K562 (cell line): ENCODE measurements around the gene ZNHIT6. TPM values are rescaled to one million over a fixed set of nuclear protein-coding genes. Genes with fewer than 3 reads are reported as not detected.

Source experiments
- ATAC-seq: fragments of 200-7000 bp; cut with Tn5 transposase; 3 replicates; pipeline ENCODE4 v1.9.1; 2020; ENCODE audit warnings: moderate library complexity
- BruUV-seq: library from RNA; stranded (reverse); fragments of 400-500 nt; replicated peaks from 2 replicates; lab custom pipeline; 2021; lab: Mats Ljungman, UMichigan
- CTCF ChIA-PET: fragments of 300-600 bp; formaldehyde crosslinking; extraction: SDS; loops from one replicate; lab custom pipeline; 2021; ENCODE audit warnings: low intra/inter-chr PET ratio; lab: Yijun Ruan, JAX
- POLR2A ChIA-PET: fragments of 300-600, 350-650 bp; sonication (Branson Sonifier 250); formaldehyde crosslinking; extraction: SDS; loops from one replicate; lab custom pipeline; 2021; ENCODE audit warnings: antibody characterized with exemption, inconsistent platforms; lab: Yijun Ruan, JAX
- DNase-seq, 4 experiments: peaks; one replicate each; pipeline versions ENCODE4 v3.0.0 to v3.0.0-alpha.2; 2011 to 2018; ENCODE audit warnings: low spot score in 3 of 4, mixed read lengths in 3 of 4; ENCODE audit errors: extremely low read depth in 1 of 4
- FAIRE-seq: peaks from 2 replicates; lab custom pipeline; 2011; peaks lifted over from hg19 to GRCh38; lab: Jason Lieb, UNC
- H2AFZ ChIP-seq: 2 replicates; pipeline ENCODE4 v1.6.0; 2011; ENCODE audit warnings: low read depth, low read length, control low read depth, inconsistent platforms
- H3K27ac ChIP-seq: fragments of 200-600 bp; 3 replicates; pipeline ENCODE4 v1.8.0; 2011; ENCODE audit warnings: low read depth, mild to moderate bottlenecking, control low read depth, inconsistent platforms, low read length, moderate library complexity, mixed read lengths; ENCODE audit errors: extremely low read depth
- H3K27me3 ChIP-seq, 2 experiments: fragments of 300-600 bp in 1 of 2; 2 replicates in 1 of 2; 3 replicates in 1 of 2; pipeline versions ENCODE4 v1.6.0 to v1.8.0; 2011; ENCODE audit warnings: inconsistent platforms in 2 of 2, low read length in 2 of 2, mild to moderate bottlenecking in 1 of 2, mixed read lengths in 1 of 2, moderate library complexity in 1 of 2; ENCODE audit not compliant: control insufficient read depth in 2 of 2, insufficient read depth in 2 of 2
- H3K36me3 ChIP-seq: fragments of 300-600 bp; 3 replicates; pipeline ENCODE4 v1.8.0; 2011; ENCODE audit warnings: mild to moderate bottlenecking, low read length, inconsistent platforms; ENCODE audit not compliant: control insufficient read depth, insufficient read depth
- H3K4me1 ChIP-seq, 2 experiments: fragments of 200-600 bp in 1 of 2; replicated peaks in 1 of 2; 2 replicates in 1 of 2; 3 replicates in 1 of 2; pipeline versions ENCODE4 v1.5.1 to v1.8.0; 2011; ENCODE audit warnings: inconsistent platforms in 2 of 2, low read length in 2 of 2, mild to moderate bottlenecking in 1 of 2, mixed read lengths in 1 of 2, moderate library complexity in 1 of 2; ENCODE audit not compliant: control insufficient read depth in 2 of 2, insufficient read depth in 2 of 2
- H3K4me2 ChIP-seq: 2 replicates; pipeline ENCODE4 v1.6.1; 2011; ENCODE audit warnings: low read length, control low read depth, inconsistent platforms, mixed read lengths; ENCODE audit not compliant: insufficient read depth
- H3K4me3 ChIP-seq: fragments of 200-600 bp; sonication (generic), shearing (Covaris generic); 2 replicates; pipeline ENCODE4 v1.5.1; 2016; ENCODE audit warnings: control low read depth, inconsistent platforms
- H3K79me2 ChIP-seq: fragments of 200-600 bp; 3 replicates; pipeline ENCODE4 v1.8.0; 2011; ENCODE audit warnings: low read length, inconsistent platforms; ENCODE audit not compliant: control insufficient read depth, insufficient read depth
- H3K9ac ChIP-seq, 2 experiments: 2 replicates each; pipeline versions ENCODE4 v1.6.0 to v1.6.1; 2011; ENCODE audit warnings: low read depth in 2 of 2, low read length in 2 of 2, control low read depth in 1 of 2, inconsistent platforms in 1 of 2, mild to moderate bottlenecking in 1 of 2, mixed read lengths in 1 of 2; ENCODE audit not compliant: insufficient read depth in 1 of 2
- H3K9me1 ChIP-seq: one replicate; pipeline ENCODE4 v1.6.0; 2011; ENCODE audit warnings: inconsistent platforms, mild to moderate bottlenecking, low read length, moderate library complexity; ENCODE audit not compliant: control insufficient read depth, insufficient read depth
- H3K9me3 ChIP-seq: replicated peaks from 2 replicates; pipeline ENCODE4 v1.5.1; 2011; ENCODE audit warnings: low read depth, low read length, inconsistent platforms; ENCODE audit not compliant: control insufficient read depth, insufficient read depth
- H4K20me1 ChIP-seq: replicated peaks from 2 replicates; pipeline ENCODE4 v1.6.1; 2011; ENCODE audit warnings: low read length, inconsistent platforms, mixed read lengths; ENCODE audit not compliant: control insufficient read depth, insufficient read depth
- CBX3 ChIP-seq, 2 experiments: IDR thresholded peaks; 1 replicate in 1 of 2; 2 replicates in 1 of 2; pipeline ENCODE4 v1.6.1; 2012; ENCODE audit warnings: inconsistent platforms in 2 of 2, low read length in 2 of 2, borderline replicate concordance in 1 of 2, control low read depth in 1 of 2
- CHAMP1 ChIP-seq: fragments of 450-650 bp; IDR thresholded peaks from 2 replicates; pipeline ENCODE4 v1.6.1; 2016; ENCODE audit warnings: mild to moderate bottlenecking
- E2F1 ChIP-seq: sonication (generic); formaldehyde crosslinking; IDR thresholded peaks from 2 replicates; pipeline ENCODE4 v1.8.1; 2023; ENCODE audit warnings: mild to moderate bottlenecking, missing genetic modification reagents, moderate library complexity
- EZH2 ChIP-seq: IDR thresholded peaks from 2 replicates; pipeline ENCODE4 v1.6.1; 2012; ENCODE audit warnings: low read depth, mild to moderate bottlenecking, inconsistent platforms, low read length, borderline replicate concordance
- FOXK2 ChIP-seq, 2 experiments: fragments of 450-650 bp; IDR thresholded peaks in 1 of 2; conservative IDR thresholded peaks in 1 of 2; 2 replicates each; pipeline ENCODE4 v1.6.1; 2016; ENCODE audit warnings: low read depth in 2 of 2, mild to moderate bottlenecking in 1 of 2
- GABPA ChIP-seq: fragments of 200-800 bp; sonication (Bioruptor generic); conservative IDR thresholded peaks from 2 replicates; pipeline ENCODE4 v1.6.1; 2016; ENCODE audit warnings: low read depth, missing genetic modification characterization, missing compliant biosample characterization
- NONO ChIP-seq, 2 experiments: fragments of 200-400 bp in 1 of 2; fragments of 450-650 bp in 1 of 2; formaldehyde crosslinking in 1 of 2; IDR thresholded peaks; 2 replicates each; pipeline ENCODE4 v1.6.1; 2017; ENCODE audit warnings: low read depth in 2 of 2, mild to moderate bottlenecking in 2 of 2, moderate library complexity in 2 of 2, low read length in 1 of 2
- PHF8 ChIP-seq: fragments of 200-600 bp; sonication (generic); IDR thresholded peaks from 2 replicates; pipeline ENCODE4 v1.6.1; 2012; ENCODE audit warnings: mixed run types, mild to moderate bottlenecking, inconsistent platforms, low read length, moderate library complexity, borderline replicate concordance
- PPARD ChIP-seq: fragments of 250-450 bp; sonication (Bioruptor Pico); IDR thresholded peaks from 2 replicates; pipeline ENCODE4 v1.8.0; 2022; ENCODE audit warnings: inconsistent platforms, mild to moderate bottlenecking, moderate library complexity
- SMARCA5 ChIP-seq: fragments of 450-650 bp; IDR thresholded peaks from 2 replicates; pipeline ENCODE4 v1.6.1; 2016
- TRIM24 ChIP-seq, 2 experiments: fragments of 450-650 bp; IDR thresholded peaks; 2 replicates each; pipeline ENCODE4 v1.6.1; 2016
- U2AF2 ChIP-seq: fragments of 200-400 bp; formaldehyde crosslinking; optimal IDR thresholded peaks from 2 replicates; pipeline ENCODE3; 2017; ENCODE audit warnings: low read depth, mild to moderate bottlenecking, low read length
- ZBED1 ChIP-seq: IDR thresholded peaks from 2 replicates; pipeline ENCODE4 v1.6.1; 2014
- ZFP30 ChIP-seq: fragments of 250-450 bp; sonication (Bioruptor Pico); IDR thresholded peaks from 2 replicates; pipeline ENCODE4 v1.8.0; 2022; ENCODE audit warnings: moderate library complexity, mild to moderate bottlenecking, inconsistent platforms, borderline replicate concordance
- ZNF280A ChIP-seq: fragments of 450-650 bp; IDR thresholded peaks from 2 replicates; pipeline ENCODE4 v1.6.1; 2018; ENCODE audit warnings: mild to moderate bottlenecking, low read depth; ENCODE audit not compliant: partially characterized antibody
- ZNF586 ChIP-seq: fragments of 450-650 bp; formaldehyde crosslinking; conservative IDR thresholded peaks from 2 replicates; pipeline ENCODE4 v1.4.0; 2020; ENCODE audit warnings: mild to moderate bottlenecking, moderate library complexity
- ZNF696 ChIP-seq: fragments of 250-450 bp; sonication (Bioruptor Pico); conservative IDR thresholded peaks from 2 replicates; pipeline ENCODE4 v1.4.0; 2020; ENCODE audit warnings: mild to moderate bottlenecking, moderate library complexity
- ZNF77 ChIP-seq: fragments of 250-450 bp; sonication (Bioruptor Pico); IDR thresholded peaks from 2 replicates; pipeline ENCODE4 v1.5.0; 2020
- WGBS: fragments of 100-300 bp; shearing (Covaris generic); methylation state at CpG from one replicate; pipeline ENCODE4 v1.1.6; 2016; ENCODE audit warnings: low coverage, mixed read lengths; ENCODE audit not compliant: insufficient coverage; ENCODE audit errors: missing lambda C conversion rate; 5-methylcytosine and 5-hydroxymethylcytosine counted together
- in situ Hi-C: fragments of 300-500 bp; cut with MboI; formaldehyde crosslinking; loops from 4 replicates; pipeline ENCODE4 v1.15.0; 2018; ENCODE audit warnings: inconsistent platforms, mixed read lengths
- intact Hi-C: fragments of 100-400 bp; cut with micrococcal nuclease; formaldehyde crosslinking; loops from 2 replicates; pipeline ENCODE4 v1.14.2; 2022
- polyA plus RNA-seq, 8 experiments: library from polyadenylated mRNA; depleted of rRNA in 4 of 8; stranded (reverse) in 5 of 8; unstranded in 3 of 8; fragments of >200 nt; fragmentation: Nextera tagmentation in 2 of 8; fragmentation: Illumina TruSeq in 1 of 8; extraction: Ambion mirVana in 2 of 8; extraction: Trizol in 1 of 8; gene quantifications; 2 replicates each; pipeline versions ENCODE4 v1.2.1 to v1.2.3, GENCODE V29; 2011 to 2014; ENCODE audit warnings: inconsistent platforms in 1 of 8, missing spikeins in 1 of 8
- total RNA-seq, 7 experiments: library from RNA; depleted of rRNA in 6 of 7; stranded (reverse); fragments of >200 nt in 6 of 7; fragmentation: Illumina TruSeq in 2 of 7; extraction: Trizol in 2 of 7; gene quantifications; 2 replicates each; pipeline versions ENCODE4 v1.2.1 to v1.2.3, GENCODE V29; 2011 to 2021; ENCODE audit warnings: low replicate concordance in 1 of 7

Gene ZNHIT6
- total and polyA plus RNA-seq, 9 of the 15 experiments (the other 6 are each of a cell fraction or from before 2014, with no cell fraction given): 15.4 to 37.6 (median 21.7) TPM

GRCh38 chr1:85623061-85623471 is 85.2 kb downstream of the ZNHIT6 start (continued):
- TF ChIP-seq CHAMP1 (no peak), PHF8 (no peak), EZH2 (no peak)
- TF ChIP-seq, all 486 proteins: peak for 0

- Histone ChIP-seq H3K4me1 (no peaks in the 10 kb centered on the region), H3K27ac (no peak overlapping the region), H3K9me3 (peaks cover 2% of the 10 kb centered on the region; the same call in 1 of the 2 replicates), H3K79me2 (no peaks in the 10 kb centered on the region), H3K9me1 (no peaks in the 10 kb centered on the region), H3K9ac (no peak overlapping the region), H3K36me3 (no peaks in the 10 kb centered on the region; the same call in 2 of the 3 replicates), H3K27me3 (no peaks in the 10 kb centered on the region), H3K4me2 (no peak overlapping the region), H4K20me1 (no peaks in the 10 kb centered on the region), H3K4me3 (no peak overlapping the region), H2AFZ (no peak overlapping the region)
- ATAC-seq: no peak
- in situ Hi-C loops (no loop called here), intact Hi-C loops (no loop called here)
- 61% methylated on average over 1 of the region's 1 CpG for WGBS
- ChIA-PET POLR2A (no interaction called here), CTCF (no interaction called here)
- FAIRE-seq: no peak
- no TSS peak for BruUV-seq
- no peak for DNase-seq
- peak; percentile 62 for TF ChIP-seq SMARCA5
- TF ChIP-seq ZBED1: no peak
- TF ChIP-seq E2F1 (CRISPR knock-in tag): no peak
- TF ChIP-seq ZFP30: peak; percentile 64; the same call in 1 of the 2 replicates
- no peak for TF ChIP-seq ZNF586 (CRISPR knock-in tag)
- TF ChIP-seq GABPA (tag): no peak
- no peak for TF ChIP-seq U2AF2
- peak in 1 of 2 experiments; percentile 28; a peak in 1 of 4 replicates for TF ChIP-seq TRIM24 (IDR thresholded peaks at IDR 0.05)
- TF ChIP-seq ZNF696 (CRISPR knock-in tag): no peak
- TF ChIP-seq CBX3 (IDR thresholded peaks at IDR 0.05; ENCODE audit: borderline replicate concordance in 1 of 2, low read length in 2 of 2): peak in 1 of 2 experiments; percentile 57; a peak in 1 of 3 replicates
- no peak for TF ChIP-seq ZNF77
- no peak for TF ChIP-seq FOXK2 (conservative IDR thresholded peaks at IDR 0.05 in 1 of 2, IDR thresholded peaks at IDR 0.05 in 1 of 2; ENCODE audit: low read depth in 2 of 2)
- no peak for TF ChIP-seq PPARD (CRISPR knock-in tag)
- TF ChIP-seq ZNF280A: peak; percentile 67
- no peak for TF ChIP-seq NONO (IDR thresholded peaks at IDR 0.05; ENCODE audit: low read depth in 2 of 2, low read length in 1 of 2)
These were observed 86.8 kb downstream of the ZNHIT6 start for GRCh38 chr1:85621430-85621829.
